BE2C (cell line): ENCODE results near the gene RNF149.
A peak's percentile ranks its signal among the peaks of the same experiment; 100 is the strongest.

Source experiments
- DNase-seq: peaks from one replicate; pipeline ENCODE4 v3.0.0-alpha.2; 2020
- H3K27me3 ChIP-seq: fragments of 250-450 bp; sonication (Bioruptor Pico); 2 replicates; pipeline ENCODE4 v1.5.1; 2020; ENCODE audit warnings: mild to moderate bottlenecking
- H3K36me3 ChIP-seq: fragments of 250-450 bp; sonication (Bioruptor Pico); 2 replicates; pipeline ENCODE4 v1.5.1; 2020; ENCODE audit warnings: mild to moderate bottlenecking
- H3K4me1 ChIP-seq: fragments of 250-450 bp; sonication (Bioruptor Pico); 2 replicates; pipeline ENCODE4 v1.5.1; 2020
- H3K4me3 ChIP-seq: 2 replicates; pipeline ENCODE4 v1.5.1; 2011; ENCODE audit warnings: low read depth, low read length
- H3K9me3 ChIP-seq: fragments of 250-450 bp; sonication (Bioruptor Pico); 2 replicates; pipeline ENCODE4 v1.5.1; 2020
- TF ChIP-seq, protein P1 (sequence below): IDR thresholded peaks from 2 replicates; pipeline ENCODE4 v1.5.1; 2012; ENCODE audit warnings: mild to moderate bottlenecking, low read depth, low read length

RNF149 gene

DNA sequence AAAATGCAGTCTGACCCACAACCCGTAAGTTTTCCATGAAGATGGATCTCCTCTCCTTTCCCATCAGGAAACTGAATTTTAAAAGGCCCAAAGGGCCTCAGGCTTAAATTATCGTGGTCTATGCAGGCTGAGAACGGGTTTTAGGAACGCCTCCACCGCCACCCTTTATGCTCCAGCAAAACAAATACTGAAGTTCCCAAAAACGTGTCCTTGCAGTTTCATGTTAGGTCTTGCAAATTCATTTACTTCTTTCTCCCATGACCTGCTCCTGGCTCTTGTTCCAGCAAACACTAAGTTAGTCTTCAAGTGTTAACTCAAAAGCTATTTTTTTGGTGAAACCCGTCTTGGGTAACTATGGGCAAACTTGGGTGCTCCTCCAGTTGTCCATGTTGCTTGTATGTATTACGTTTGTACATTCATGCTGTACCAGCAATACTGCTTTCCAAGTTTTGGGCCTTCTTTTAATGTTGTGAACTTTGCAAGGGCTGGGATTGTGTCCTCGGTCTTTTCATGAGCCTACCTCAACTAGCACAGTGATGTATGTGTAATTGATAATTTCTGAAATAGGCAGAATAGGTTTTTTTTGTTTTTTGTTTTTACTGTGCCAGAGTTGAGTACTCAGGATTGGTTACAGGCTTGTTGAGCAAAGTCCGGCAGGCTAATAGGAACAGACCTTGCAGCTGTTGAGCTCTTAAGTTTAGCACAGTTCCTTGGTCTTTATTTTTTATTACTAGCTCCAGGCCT is 1.8 kb upstream of the RNF149 start:
- H3K4me3 ChIP-seq = no peak overlapping the region
- DNase-seq = no peak
- H3K36me3 ChIP-seq = no peaks in the 10 kb centered on the region
- TF ChIP-seq, protein P1, sequence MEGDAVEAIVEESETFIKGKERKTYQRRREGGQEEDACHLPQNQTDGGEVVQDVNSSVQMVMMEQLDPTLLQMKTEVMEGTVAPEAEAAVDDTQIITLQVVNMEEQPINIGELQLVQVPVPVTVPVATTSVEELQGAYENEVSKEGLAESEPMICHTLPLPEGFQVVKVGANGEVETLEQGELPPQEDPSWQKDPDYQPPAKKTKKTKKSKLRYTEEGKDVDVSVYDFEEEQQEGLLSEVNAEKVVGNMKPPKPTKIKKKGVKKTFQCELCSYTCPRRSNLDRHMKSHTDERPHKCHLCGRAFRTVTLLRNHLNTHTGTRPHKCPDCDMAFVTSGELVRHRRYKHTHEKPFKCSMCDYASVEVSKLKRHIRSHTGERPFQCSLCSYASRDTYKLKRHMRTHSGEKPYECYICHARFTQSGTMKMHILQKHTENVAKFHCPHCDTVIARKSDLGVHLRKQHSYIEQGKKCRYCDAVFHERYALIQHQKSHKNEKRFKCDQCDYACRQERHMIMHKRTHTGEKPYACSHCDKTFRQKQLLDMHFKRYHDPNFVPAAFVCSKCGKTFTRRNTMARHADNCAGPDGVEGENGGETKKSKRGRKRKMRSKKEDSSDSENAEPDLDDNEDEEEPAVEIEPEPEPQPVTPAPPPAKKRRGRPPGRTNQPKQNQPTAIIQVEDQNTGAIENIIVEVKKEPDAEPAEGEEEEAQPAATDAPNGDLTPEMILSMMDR = no peak
- H3K27me3 ChIP-seq = no peaks in the 10 kb centered on the region
- no peaks in the 10 kb centered on the region; the same call in 1 of the 2 replicates for H3K4me1 ChIP-seq
- no peaks in the 10 kb centered on the region for H3K9me3 ChIP-seq

DNA sequence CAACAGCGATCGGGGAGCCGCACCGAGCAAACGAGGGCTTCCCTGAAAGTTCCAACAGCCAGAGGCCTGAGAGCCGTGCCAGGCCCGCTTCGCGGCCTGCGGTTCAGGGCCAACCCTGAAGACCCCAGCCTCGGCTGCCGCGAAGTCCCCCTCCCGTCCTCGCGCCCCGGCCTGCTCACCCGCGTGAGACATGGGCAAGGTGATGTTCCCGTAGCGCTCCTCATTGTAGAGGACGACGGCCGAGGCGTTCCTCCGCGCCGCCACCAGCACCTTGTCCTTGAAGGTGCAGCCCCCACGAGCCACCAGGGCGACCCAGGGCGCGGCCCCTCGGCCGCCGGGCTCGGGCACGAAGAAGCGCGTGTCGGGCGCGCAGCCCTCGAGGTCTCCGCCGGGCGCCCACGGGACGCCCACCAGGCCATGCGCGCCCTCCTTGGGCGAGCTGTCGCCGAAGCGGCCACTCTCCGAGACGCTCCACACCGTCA is 510 bp downstream of the RNF149 start:
- Histone ChIP-seq H3K4me3 (peak overlapping the region; percentile 77), H3K36me3 (no peaks in the 10 kb centered on the region; the same call in 1 of the 2 replicates), H3K27me3 (no peaks in the 10 kb centered on the region), H3K4me1 (no peaks in the 10 kb centered on the region; the same call in 1 of the 2 replicates), H3K9me3 (no peaks in the 10 kb centered on the region)
- TF ChIP-seq, protein P1 = no peak
- DNase-seq = peak; percentile 12

DNA sequence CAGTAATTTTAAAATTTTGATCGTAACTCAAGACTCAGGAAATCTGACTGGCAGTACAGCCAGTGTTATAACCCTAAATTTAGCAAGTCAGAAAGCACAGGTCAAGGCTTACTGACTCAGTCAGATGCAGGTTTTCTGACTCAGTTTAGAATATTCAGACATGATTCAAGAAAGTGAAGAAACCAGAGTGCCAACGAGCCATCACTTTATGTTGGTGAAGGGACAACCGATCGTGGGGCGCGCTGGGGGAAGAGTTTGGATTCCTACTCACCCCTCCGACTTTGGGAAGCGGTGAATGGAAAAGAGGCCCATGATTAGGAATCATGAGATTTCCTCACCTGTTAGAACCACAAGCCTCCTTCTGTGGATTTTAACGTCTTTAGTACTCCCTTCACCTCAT is 998 bp downstream of the RNF149 start:
- TF ChIP-seq, protein P1 = no peak
- DNase-seq = no peak
- Histone ChIP-seq H3K27me3 (no peaks in the 10 kb centered on the region), H3K4me1 (no peaks in the 10 kb centered on the region; the same call in 1 of the 2 replicates), H3K36me3 (no peaks in the 10 kb centered on the region; the same call in 1 of the 2 replicates), H3K9me3 (no peaks in the 10 kb centered on the region), H3K4me3 (peak overlapping the region; percentile 77)

DNA sequence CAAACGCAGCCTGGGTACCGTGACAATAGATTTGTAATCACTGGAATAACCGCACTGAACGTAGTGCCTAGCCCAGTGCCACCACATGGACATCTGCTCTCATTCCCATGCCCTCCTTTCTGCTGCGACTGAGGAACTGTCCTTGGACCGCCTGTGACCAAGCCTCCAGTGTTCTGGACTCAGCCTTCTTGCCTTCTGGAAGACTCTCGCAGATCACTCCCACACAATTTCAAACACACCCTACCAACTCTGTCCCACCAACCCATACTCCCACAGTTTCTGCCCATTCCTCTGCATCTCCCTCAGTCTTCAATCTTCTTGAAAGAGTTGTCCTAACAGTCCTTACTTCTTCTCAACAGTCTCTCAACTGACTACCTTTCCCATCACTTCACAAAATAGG is 2.1 kb downstream of the RNF149 start:
- Histone ChIP-seq H3K4me3 (peak overlapping the region; percentile 77), H3K36me3 (no peaks in the 10 kb centered on the region; the same call in 1 of the 2 replicates), H3K27me3 (no peaks in the 10 kb centered on the region), H3K4me1 (no peaks in the 10 kb centered on the region; the same call in 1 of the 2 replicates), H3K9me3 (no peaks in the 10 kb centered on the region)
- no peak for DNase-seq
- TF ChIP-seq, protein P1 = no peak

DNA sequence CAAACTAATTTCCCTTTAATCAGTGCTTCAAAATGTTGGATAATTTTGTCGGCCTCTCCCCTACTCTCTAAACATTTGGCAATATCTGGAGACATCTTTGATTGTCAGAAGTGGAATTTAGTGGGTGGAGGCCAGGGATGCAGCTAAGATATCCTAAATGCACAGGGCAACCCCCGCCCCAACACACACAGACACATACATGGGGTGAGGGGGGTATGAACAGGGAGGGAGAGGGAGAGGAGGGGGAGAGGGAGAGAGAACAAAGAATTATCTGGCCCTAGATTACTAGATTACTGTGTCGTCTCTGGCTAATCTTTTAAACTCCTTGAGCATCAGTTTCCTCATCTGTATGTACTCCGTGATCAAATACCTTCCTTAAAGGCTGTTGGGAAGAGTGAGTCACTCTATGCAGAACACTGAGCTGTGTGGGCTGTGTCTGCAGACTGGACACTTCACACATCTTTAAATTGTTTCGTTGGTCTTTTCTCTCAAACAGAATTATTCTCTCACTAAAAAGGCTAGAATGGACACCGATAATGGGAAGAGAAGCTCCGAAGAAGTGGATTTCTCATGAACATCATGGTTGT is 2.9 kb downstream of the RNF149 start:
- no peaks in the 10 kb centered on the region; the same call in 1 of the 2 replicates for H3K36me3 ChIP-seq
- no peaks in the 10 kb centered on the region; the same call in 1 of the 2 replicates for H3K4me1 ChIP-seq
- TF ChIP-seq, protein P1 = no peak
- no peak for DNase-seq
- H3K27me3 ChIP-seq = no peaks in the 10 kb centered on the region
- H3K9me3 ChIP-seq = no peaks in the 10 kb centered on the region
- H3K4me3 ChIP-seq = no peak overlapping the region

DNA sequence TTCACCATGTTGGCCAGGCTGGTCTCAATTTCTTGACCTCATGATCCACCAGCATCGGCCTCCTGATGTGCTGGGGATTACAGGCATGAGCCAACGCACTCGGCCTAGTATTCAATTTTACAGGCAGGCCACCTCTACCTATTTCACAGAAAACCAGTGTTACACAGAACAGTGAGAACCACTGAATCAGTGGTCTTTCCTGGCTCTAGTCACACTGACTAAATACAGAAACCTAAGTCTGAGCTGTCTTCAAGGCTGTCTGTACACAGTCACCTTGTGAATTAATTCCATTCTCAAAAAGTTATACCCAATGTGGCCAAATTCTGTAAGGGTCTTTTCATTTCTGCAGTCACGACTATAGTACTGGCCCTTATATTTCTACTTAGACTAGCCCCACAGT is 3.5 kb downstream of the RNF149 start:
- TF ChIP-seq, protein P1 = no peak
- Histone ChIP-seq H3K36me3 (no peaks in the 10 kb centered on the region; the same call in 1 of the 2 replicates), H3K4me1 (no peaks in the 10 kb centered on the region; the same call in 1 of the 2 replicates), H3K4me3 (no peak overlapping the region), H3K9me3 (no peaks in the 10 kb centered on the region), H3K27me3 (no peaks in the 10 kb centered on the region)
- DNase-seq = no peak
